A673 (cell line): ENCODE results near the gene TRPM4. TPM values are rescaled to one million over a fixed set of nuclear protein-coding genes. Genes with fewer than 3 reads are reported as not detected.
A peak's percentile ranks its signal among the peaks of the same experiment; 100 is the strongest.

Experiments
- BruUV-seq: library from RNA; stranded (reverse); fragments of 400-500 nt; replicated peaks from 2 replicates; lab custom pipeline; 2021; lab: Mats Ljungman, UMichigan
- CTCF ChIA-PET: fragments of 300-600 bp; sonication (Branson Sonifier 250); formaldehyde crosslinking; loops from one replicate; lab custom pipeline; 2022; ENCODE audit warnings: antibody characterized with exemption; lab: Charles Lee
- POLR2A ChIA-PET: fragments of 300-600 bp; sonication (Branson Sonifier 250); formaldehyde crosslinking; loops from one replicate; lab custom pipeline; 2022; ENCODE audit warnings: antibody characterized with exemption; ENCODE audit not compliant: low non-redundant PET; lab: Charles Lee
- DNase-seq: peaks from one replicate; pipeline ENCODE4 v3.0.0-alpha.2; 2015; ENCODE audit warnings: low spot score
- H3K27ac ChIP-seq: fragments of 200-600 bp; sonication (generic); 2 replicates; pipeline ENCODE4 v1.5.1; 2016; ENCODE audit warnings: mixed run types, low read depth, mild to moderate bottlenecking, mixed read lengths, antibody characterized with exemption, low read length; ENCODE audit not compliant: poor library complexity, severe bottlenecking
- H3K27me3 ChIP-seq: fragments of 200-600 bp; sonication (generic); replicated peaks from 2 replicates; pipeline ENCODE4 v1.6.1; 2017; ENCODE audit warnings: mixed run types, low read depth, mild to moderate bottlenecking, mixed read lengths, antibody characterized with exemption, low read length; ENCODE audit not compliant: insufficient read depth, poor library complexity
- H3K36me3 ChIP-seq: fragments of 200-600 bp; sonication (generic); 2 replicates; pipeline ENCODE4 v1.6.1; 2016; ENCODE audit warnings: mixed run types, mild to moderate bottlenecking, mixed read lengths, antibody characterized with exemption, low read length; ENCODE audit not compliant: insufficient read depth, poor library complexity, severe bottlenecking
- H3K4me1 ChIP-seq: fragments of 200-600 bp; sonication (generic); 2 replicates; pipeline ENCODE4 v1.6.1; 2017; ENCODE audit warnings: mixed run types, mild to moderate bottlenecking, mixed read lengths, antibody characterized with exemption, low read length; ENCODE audit not compliant: insufficient read depth, poor library complexity, severe bottlenecking
- H3K4me3 ChIP-seq: fragments of 200-600 bp; sonication (generic); 2 replicates; pipeline ENCODE4 v1.5.1; 2016; ENCODE audit warnings: low read depth, mixed run types, mild to moderate bottlenecking, mixed read lengths, low read length; ENCODE audit not compliant: poor library complexity, severe bottlenecking
- H3K9me3 ChIP-seq: fragments of 200-600 bp; sonication (generic); 2 replicates; pipeline ENCODE4 v1.6.1; 2016; ENCODE audit warnings: mixed run types, low read depth, mild to moderate bottlenecking, mixed read lengths, antibody characterized with exemption, low read length; ENCODE audit not compliant: poor library complexity, severe bottlenecking
- EZH2 ChIP-seq: fragments of 200-600 bp; sonication (generic); IDR thresholded peaks from 2 replicates; pipeline ENCODE4 v1.6.1; 2017; ENCODE audit warnings: borderline replicate concordance, low read depth, mild to moderate bottlenecking, mixed read lengths, antibody characterized with exemption, low read length; ENCODE audit not compliant: poor library complexity, severe bottlenecking
- intact Hi-C: fragments of 100-400 bp; cut with micrococcal nuclease; formaldehyde crosslinking; loops from one replicate; pipeline ENCODE4 v1.10.0; 2022; ENCODE audit not compliant: unreplicated experiment
- total RNA-seq: library from RNA; stranded (reverse); gene quantifications from 2 replicates; pipeline ENCODE4 v1.2.3, GENCODE V29; 2021
- TF ChIP-seq, protein P1 (sequence below): fragments of 300-800, 200-600 bp; sonication (generic); conservative IDR thresholded peaks from 2 replicates; pipeline ENCODE4 v1.5.1; 2017; ENCODE audit warnings: low read depth, mild to moderate bottlenecking, antibody characterized with exemption, low read length, moderate library complexity, mixed read lengths

TRPM4 gene
- total RNA-seq, 1 experiment from 2014 or later = 107 TPM

- ChIA-PET CTCF (no interaction called here), POLR2A (no interaction called here)
- no peaks in the 10 kb centered on the region for H3K9me3 ChIP-seq
- no TSS peak for BruUV-seq
- DNase-seq = no peak
- H3K27me3 ChIP-seq = no peaks in the 10 kb centered on the region
- H3K4me1 ChIP-seq = peaks cover 15% of the 10 kb centered on the region
- intact Hi-C loops = no loop called here
- H3K27ac ChIP-seq = no peak overlapping the region
- no peak overlapping the region for H3K4me3 ChIP-seq
- TF ChIP-seq, protein P1, sequence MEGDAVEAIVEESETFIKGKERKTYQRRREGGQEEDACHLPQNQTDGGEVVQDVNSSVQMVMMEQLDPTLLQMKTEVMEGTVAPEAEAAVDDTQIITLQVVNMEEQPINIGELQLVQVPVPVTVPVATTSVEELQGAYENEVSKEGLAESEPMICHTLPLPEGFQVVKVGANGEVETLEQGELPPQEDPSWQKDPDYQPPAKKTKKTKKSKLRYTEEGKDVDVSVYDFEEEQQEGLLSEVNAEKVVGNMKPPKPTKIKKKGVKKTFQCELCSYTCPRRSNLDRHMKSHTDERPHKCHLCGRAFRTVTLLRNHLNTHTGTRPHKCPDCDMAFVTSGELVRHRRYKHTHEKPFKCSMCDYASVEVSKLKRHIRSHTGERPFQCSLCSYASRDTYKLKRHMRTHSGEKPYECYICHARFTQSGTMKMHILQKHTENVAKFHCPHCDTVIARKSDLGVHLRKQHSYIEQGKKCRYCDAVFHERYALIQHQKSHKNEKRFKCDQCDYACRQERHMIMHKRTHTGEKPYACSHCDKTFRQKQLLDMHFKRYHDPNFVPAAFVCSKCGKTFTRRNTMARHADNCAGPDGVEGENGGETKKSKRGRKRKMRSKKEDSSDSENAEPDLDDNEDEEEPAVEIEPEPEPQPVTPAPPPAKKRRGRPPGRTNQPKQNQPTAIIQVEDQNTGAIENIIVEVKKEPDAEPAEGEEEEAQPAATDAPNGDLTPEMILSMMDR = no peak
- TF ChIP-seq EZH2 = no peak
- H3K36me3 ChIP-seq = peaks cover 32% of the 10 kb centered on the region
Observed at GRCh38 chr19:49132974-49133609, 24.5 kb upstream of the TRPM4 start.

GRCh38 chr19:49133621-49134454, 23.8 kb upstream of the TRPM4 start:
- POLR2A ChIA-PET = no interaction called here
- peaks cover 11% of the 10 kb centered on the region for H3K4me1 ChIP-seq
- no peaks in the 10 kb centered on the region for H3K9me3 ChIP-seq
- H3K4me3 ChIP-seq = no peak overlapping the region
- H3K27me3 ChIP-seq = no peaks in the 10 kb centered on the region
- no peak for TF ChIP-seq EZH2
- TF ChIP-seq, protein P1 = no peak
- H3K36me3 ChIP-seq = peaks cover 32% of the 10 kb centered on the region
- DNase-seq = no peak
- no TSS peak for BruUV-seq
- H3K27ac ChIP-seq = no peak overlapping the region
- intact Hi-C loops = no loop called here
- CTCF ChIA-PET = no interaction called here

- peak overlapping the region; percentile 54 for H3K27ac ChIP-seq
- H3K9me3 ChIP-seq = no peaks in the 10 kb centered on the region
- no peak overlapping the region for H3K4me3 ChIP-seq
- H3K36me3 ChIP-seq = peaks cover 25% of the 10 kb centered on the region
- no peak for DNase-seq
- intact Hi-C loops = no loop called here
- H3K4me1 ChIP-seq = peaks cover 3% of the 10 kb centered on the region
- no TSS peak for BruUV-seq
- CTCF ChIA-PET = interaction anchor here (1.0 kb wide), 1 partner anchor 16 kb away, joined by 3 read pairs; no protein-coding TSS in a partner anchor
- POLR2A ChIA-PET = no interaction called here
- H3K27me3 ChIP-seq = no peaks in the 10 kb centered on the region
- no peak for TF ChIP-seq EZH2
- TF ChIP-seq, protein P1 = no peak
Observed at GRCh38 chr19:49135686-49136085, 21.9 kb upstream of the TRPM4 start.
